PC-3 (cell line): ENCODE measurements around the gene FRMPD1. TPM values are rescaled to one million over a fixed set of nuclear protein-coding genes. Genes with fewer than 3 reads are reported as not detected.

ENCODE experiments used
- ATAC-seq: fragments of 200-7000 bp; cut with Tn5 transposase; 2 replicates; pipeline ENCODE4 v1.9.1; 2020; ENCODE audit warnings: mild to moderate bottlenecking, moderate library complexity
- BruUV-seq: library from RNA; stranded (reverse); fragments of 400-500 nt; replicated peaks from 2 replicates; lab custom pipeline; 2021; lab: Mats Ljungman, UMichigan
- CTCF ChIA-PET: fragments of 300-600 bp; sonication (Branson Sonifier 250); formaldehyde crosslinking; loops from one replicate; lab custom pipeline; 2022; ENCODE audit warnings: antibody characterized with exemption; lab: Charles Lee
- POLR2A ChIA-PET: fragments of 300-600 bp; sonication (Branson Sonifier 250); formaldehyde crosslinking; loops from one replicate; lab custom pipeline; 2022; ENCODE audit warnings: antibody characterized with exemption; ENCODE audit not compliant: unreplicated experiment; lab: Charles Lee
- DNase-seq: peaks from one replicate; pipeline ENCODE4 v3.0.0-alpha.2; 2015
- H2AFZ ChIP-seq: fragments of 300-600 bp; sonication (generic); 2 replicates; pipeline ENCODE4 v1.6.0; 2016; ENCODE audit warnings: antibody characterized with exemption, low read length
- H3F3A ChIP-seq: fragments of 300-600 bp; sonication (generic); one replicate; pipeline ENCODE4 v1.6.0; 2017; ENCODE audit warnings: antibody characterized with exemption, low read length, control low read depth, mild to moderate bottlenecking; ENCODE audit not compliant: unreplicated experiment
- H3K27ac ChIP-seq: fragments of 300-600 bp; sonication (generic); 2 replicates; pipeline ENCODE4 v1.5.1; 2016; ENCODE audit warnings: mild to moderate bottlenecking, low read length
- H3K27me3 ChIP-seq: fragments of 300-600 bp; sonication (generic); 2 replicates; pipeline ENCODE4 v1.6.1; 2016; ENCODE audit warnings: low read length, mixed read lengths
- H3K36me3 ChIP-seq: fragments of 300-600 bp; sonication (generic); 2 replicates; pipeline ENCODE4 v1.6.1; 2016; ENCODE audit warnings: low read depth, mixed run types, low read length, mixed read lengths
- H3K4me1 ChIP-seq: fragments of 300-600 bp; sonication (generic); 2 replicates; pipeline ENCODE4 v1.5.1; 2016; ENCODE audit warnings: low read length; ENCODE audit not compliant: insufficient read depth
- H3K4me2 ChIP-seq: fragments of 300-600 bp; sonication (generic); 2 replicates; pipeline ENCODE4 v1.6.0; 2016; ENCODE audit warnings: low read length
- H3K4me3 ChIP-seq: fragments of 300-600 bp; sonication (generic); 2 replicates; pipeline ENCODE4 v1.5.1; 2016; ENCODE audit warnings: mild to moderate bottlenecking, low read length, mixed read lengths
- H3K79me2 ChIP-seq: fragments of 300-600 bp; sonication (generic); 2 replicates; pipeline ENCODE4 v1.6.1; 2017; ENCODE audit warnings: low read length, mixed read lengths
- H3K9ac ChIP-seq: fragments of 300-600 bp; sonication (generic); 2 replicates; pipeline ENCODE4 v1.6.0; 2016; ENCODE audit warnings: mild to moderate bottlenecking, low read length
- H3K9me2 ChIP-seq: fragments of 300-600 bp; sonication (generic); replicated peaks from 2 replicates; pipeline ENCODE4 v1.6.1; 2016; ENCODE audit warnings: mixed run types, low read length, mixed read lengths
- H3K9me3 ChIP-seq: fragments of 300-600 bp; sonication (generic); 2 replicates; pipeline ENCODE4 v1.6.1; 2016; ENCODE audit warnings: low read length, mixed read lengths
- H4K20me1 ChIP-seq: fragments of 300-600 bp; sonication (generic); 2 replicates; pipeline ENCODE4 v1.6.1; 2016; ENCODE audit warnings: low read length, mixed read lengths
- CTCF ChIP-seq: fragments of 300-600 bp; sonication (generic); conservative IDR thresholded peaks from 2 replicates; pipeline ENCODE4 v1.5.1; 2017; ENCODE audit warnings: antibody characterized with exemption, low read depth, mild to moderate bottlenecking, low read length
- EZH2 ChIP-seq: fragments of 300-600 bp; sonication (generic); IDR thresholded peaks from one replicate; pipeline ENCODE4 v1.6.1; 2017; ENCODE audit warnings: antibody characterized with exemption, mild to moderate bottlenecking, low read length; ENCODE audit not compliant: unreplicated experiment
- EZH2phosphoT487 ChIP-seq: fragments of 300-600 bp; sonication (generic); IDR thresholded peaks from 2 replicates; pipeline ENCODE4 v1.6.1; 2018; ENCODE audit warnings: mild to moderate bottlenecking, antibody characterized with exemption, low read length, borderline replicate concordance
- intact Hi-C: fragments of 100-400 bp; cut with micrococcal nuclease; formaldehyde crosslinking; loops from 2 replicates; pipeline ENCODE4 v1.9.0; 2023
- total RNA-seq: library from RNA; depleted of rRNA; stranded (reverse); fragments of >200 nt; gene quantifications from 2 replicates; pipeline ENCODE4 v1.2.3, GENCODE V29; 2014

The FRMPD1 gene
- total RNA-seq, 1 experiment from 2014 or later: not detected

- Histone ChIP-seq H3K27me3 (peaks cover 76% of the 10 kb centered on the region), H3K79me2 (no peaks in the 10 kb centered on the region), H4K20me1 (no peaks in the 10 kb centered on the region), H3K9me2 (no peaks in the 10 kb centered on the region), H3F3A (no peaks in the 10 kb centered on the region), H3K4me2 (no peak overlapping the region), H2AFZ (no peak overlapping the region), H3K9ac (no peak overlapping the region), H3K4me1 (no peaks in the 10 kb centered on the region), H3K27ac (no peak overlapping the region), H3K9me3 (no peaks in the 10 kb centered on the region), H3K36me3 (no peaks in the 10 kb centered on the region), H3K4me3 (no peak overlapping the region)
- TF ChIP-seq EZH2phosphoT487 (no peak), EZH2 (no peak), CTCF (no peak)
- CTCF ChIA-PET: no interaction called here
- BruUV-seq: no TSS peak
- no peak for DNase-seq
- ATAC-seq: no peak
- intact Hi-C loops: no loop called here
- POLR2A ChIA-PET: no interaction called here
These were observed 1.5 kb downstream of the FRMPD1 start for GRCh38 chr9:37652261-37652660.

- no peak overlapping the region for H2AFZ ChIP-seq
- no peaks in the 10 kb centered on the region for H3K79me2 ChIP-seq
- H3K36me3 ChIP-seq: no peaks in the 10 kb centered on the region
- ATAC-seq (no peak), DNase-seq (no peak)
- no peak overlapping the region for H3K27ac ChIP-seq
- intact Hi-C loops: no loop called here
- no peak for TF ChIP-seq EZH2phosphoT487
- no peak for TF ChIP-seq EZH2
- no peak for TF ChIP-seq CTCF
- no TSS peak for BruUV-seq
- H3K4me1 ChIP-seq: no peaks in the 10 kb centered on the region
- H3K4me2 ChIP-seq: no peak overlapping the region
- POLR2A ChIA-PET: no interaction called here
- no peaks in the 10 kb centered on the region for H3K9me2 ChIP-seq
- no peaks in the 10 kb centered on the region for H3F3A ChIP-seq
- no peaks in the 10 kb centered on the region for H3K9me3 ChIP-seq
- no peak overlapping the region for H3K9ac ChIP-seq
- CTCF ChIA-PET: no interaction called here
- no peak overlapping the region for H3K4me3 ChIP-seq
- peaks cover 81% of the 10 kb centered on the region for H3K27me3 ChIP-seq
- H4K20me1 ChIP-seq: no peaks in the 10 kb centered on the region
These were observed 2.6 kb downstream of the FRMPD1 start for GRCh38 chr9:37653385-37653784.

- Histone ChIP-seq H3K27ac (no peak overlapping the region), H3K9me2 (no peaks in the 10 kb centered on the region), H4K20me1 (no peaks in the 10 kb centered on the region), H3K4me3 (no peak overlapping the region), H3K27me3 (peaks cover 78% of the 10 kb centered on the region), H3K9ac (no peak overlapping the region), H3K36me3 (no peaks in the 10 kb centered on the region), H3K79me2 (no peaks in the 10 kb centered on the region), H3K4me1 (no peaks in the 10 kb centered on the region), H3K9me3 (no peaks in the 10 kb centered on the region), H3F3A (no peaks in the 10 kb centered on the region), H2AFZ (no peak overlapping the region), H3K4me2 (no peak overlapping the region)
- BruUV-seq: no TSS peak
- intact Hi-C loops: no loop called here
- no peak for TF ChIP-seq CTCF
- no peak for TF ChIP-seq EZH2
- no peak for TF ChIP-seq EZH2phosphoT487
- ATAC-seq (no peak), DNase-seq (no peak)
- POLR2A ChIA-PET: no interaction called here
- CTCF ChIA-PET: interaction anchor here (0.5 kb wide), 1 partner anchor 88 kb away, joined by 3 read pairs; no protein-coding TSS in a partner anchor
These were observed 6.2 kb downstream of the FRMPD1 start for GRCh38 chr9:37656936-37657335.
